Panc1 (cell line): ENCODE measurements around the gene SCD5. TPM values are rescaled to one million over a fixed set of nuclear protein-coding genes. Genes with fewer than 3 reads are reported as not detected.

Experiments used
- ATAC-seq: fragments of 200-7000 bp; cut with Tn5 transposase; 2 replicates; pipeline ENCODE4 v1.9.1; 2020; ENCODE audit warnings: mild to moderate bottlenecking, moderate library complexity
- BruUV-seq: library from RNA; stranded (reverse); fragments of 400-500 nt; replicated peaks from 2 replicates; lab custom pipeline; 2021; lab: Mats Ljungman, UMichigan
- CTCF ChIA-PET: fragments of 300-600 bp; sonication (Branson Sonifier 250); formaldehyde crosslinking; loops from one replicate; lab custom pipeline; 2022; ENCODE audit warnings: antibody characterized with exemption; lab: Charles Lee
- POLR2A ChIA-PET: fragments of 300-600 bp; sonication (Branson Sonifier 250); formaldehyde crosslinking; loops from one replicate; lab custom pipeline; 2022; ENCODE audit warnings: antibody characterized with exemption; lab: Charles Lee
- DNase-seq: peaks from one replicate; pipeline ENCODE4 v3.0.0-alpha.2; 2010; ENCODE audit warnings: low read depth, low spot score
- H3K27ac ChIP-seq: 2 replicates; pipeline ENCODE4 v1.5.1; 2011; ENCODE audit warnings: mild to moderate bottlenecking, low read length, inconsistent platforms
- H3K27me3 ChIP-seq: fragments of 200-500 bp; sonication (Bioruptor generic); 2 replicates; pipeline ENCODE4 v1.6.0; 2014; ENCODE audit warnings: low read length, inconsistent platforms; ENCODE audit not compliant: control insufficient read depth, insufficient read depth
- H3K36me3 ChIP-seq: fragments of 200-500 bp; sonication (Bioruptor generic); 2 replicates; pipeline ENCODE4 v1.5.1; 2014; ENCODE audit warnings: inconsistent platforms, mild to moderate bottlenecking, low read length, moderate library complexity; ENCODE audit not compliant: control insufficient read depth, insufficient read depth
- H3K4me1 ChIP-seq: 2 replicates; pipeline ENCODE4 v1.5.1; 2011; ENCODE audit warnings: inconsistent platforms, mild to moderate bottlenecking, low read length, moderate library complexity; ENCODE audit not compliant: control insufficient read depth, insufficient read depth
- H3K4me3 ChIP-seq, 2 experiments: 2 replicates each; pipeline ENCODE4 v1.5.1; 2011 to 2012; ENCODE audit warnings: low read depth in 2 of 2, low read length in 2 of 2, mild to moderate bottlenecking in 2 of 2, inconsistent platforms in 1 of 2, moderate library complexity in 1 of 2
- H3K9me3 ChIP-seq: fragments of 200-500 bp; sonication (Bioruptor generic); 2 replicates; pipeline ENCODE4 v1.5.1; 2014; ENCODE audit warnings: low read depth, mild to moderate bottlenecking, inconsistent platforms, low read length, moderate library complexity; ENCODE audit not compliant: control insufficient read depth, insufficient read depth
- CTCF ChIP-seq: fragments of 450-650 bp; IDR thresholded peaks from 2 replicates; pipeline ENCODE4 v1.5.1; 2017; ENCODE audit warnings: mild to moderate bottlenecking
- POLR2AphosphoS5 ChIP-seq: IDR thresholded peaks from 2 replicates; pipeline ENCODE4 v1.6.1; 2012; ENCODE audit warnings: mild to moderate bottlenecking, low read depth, low read length, moderate library complexity
- REST ChIP-seq, 2 experiments: IDR thresholded peaks; 2 replicates each; pipeline ENCODE4 v1.6.1; 2011 to 2012; ENCODE audit warnings: low read depth in 2 of 2, control low read depth in 1 of 2, low read length in 1 of 2, mild to moderate bottlenecking in 1 of 2, moderate library complexity in 1 of 2; ENCODE audit not compliant: insufficient read depth in 1 of 2
- SIN3A ChIP-seq: IDR thresholded peaks from 2 replicates; pipeline ENCODE4 v1.6.1; 2012; ENCODE audit warnings: low read depth, mild to moderate bottlenecking, low read length, moderate library complexity, borderline replicate concordance; ENCODE audit not compliant: insufficient read depth
- TCF7L2 ChIP-seq: IDR thresholded peaks from 2 replicates; pipeline ENCODE4 v1.6.1; 2011; ENCODE audit warnings: mild to moderate bottlenecking, low read depth, low read length, inconsistent platforms
- in situ Hi-C: cut with HindIII; loops from 2 replicates; pipeline ENCODE4 v1.10.0; 2016; ENCODE audit warnings: low sequenced_read_pairs, low pct_unique_long_range_greater_than_20kb
- intact Hi-C: fragments of 100-400 bp; cut with micrococcal nuclease; formaldehyde crosslinking; loops from one replicate; pipeline ENCODE4 v1.10.0; 2022; ENCODE audit not compliant: unreplicated experiment
- total RNA-seq: library from RNA; stranded (reverse); gene quantifications from one replicate; pipeline ENCODE4 v1.2.1, GENCODE V29; 2021; ENCODE audit not compliant: unreplicated experiment

SCD5 gene
- total RNA-seq, 1 experiment from 2014 or later: 2.0 TPM

DNA sequence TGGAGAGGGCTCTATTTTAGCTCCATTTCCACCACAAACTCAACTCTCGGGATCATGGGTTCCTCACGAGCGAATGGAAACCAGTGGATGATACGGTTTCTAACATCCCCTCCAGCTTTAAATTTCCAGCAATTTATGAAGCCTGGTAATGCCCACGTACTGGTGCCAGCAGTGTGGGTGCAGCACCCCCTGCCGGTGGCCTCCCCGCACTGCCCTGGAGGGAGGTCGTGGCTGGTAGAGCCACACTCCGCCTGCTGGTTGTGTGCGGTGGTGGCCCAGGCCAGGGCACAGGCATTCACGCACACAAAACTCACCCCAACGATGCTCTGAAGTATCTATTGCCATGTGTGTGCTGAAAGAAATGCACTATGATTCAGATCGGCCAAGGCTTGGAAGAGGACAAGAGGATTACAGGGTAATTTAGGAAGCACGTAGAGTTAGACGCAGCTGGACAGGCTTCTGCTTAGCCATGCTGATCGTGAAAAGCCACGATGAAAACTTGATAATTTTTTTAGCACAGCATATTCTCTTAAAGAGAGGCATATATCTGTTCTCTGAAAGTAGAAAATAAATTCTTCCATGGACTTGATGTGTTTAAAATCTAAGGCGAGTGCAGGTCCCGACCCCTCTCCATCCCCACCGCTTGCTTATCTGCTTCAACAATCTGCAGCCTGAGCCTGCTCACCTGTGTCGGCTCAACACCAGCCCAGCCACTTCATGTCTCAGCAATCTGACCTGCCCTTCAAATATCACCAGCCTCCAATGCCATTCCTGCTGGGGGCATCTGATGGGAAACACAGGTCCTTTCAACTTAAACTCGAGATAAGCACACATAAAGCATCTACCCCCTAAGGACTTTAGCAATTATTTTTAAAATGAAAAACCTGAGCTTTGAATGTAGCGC is 59.1 kb downstream of the SCD5 start:
- DNase-seq (peak; percentile 12), ATAC-seq (peak; percentile 99)
- no peak overlapping the region for H3K4me3 ChIP-seq
- H3K36me3 ChIP-seq: no peaks in the 10 kb centered on the region
- BruUV-seq: no TSS peak
- no peaks in the 10 kb centered on the region for H3K27me3 ChIP-seq
- POLR2A ChIA-PET: no interaction called here
- CTCF ChIA-PET: interaction anchor here (0.6 to 1.6 kb wide), 2 partner anchors 274 to 277 kb away, joined by 5 to 13 read pairs; no protein-coding TSS in a partner anchor
- intact Hi-C loops (no loop called here), in situ Hi-C loops (no loop called here)
- H3K27ac ChIP-seq: no peak overlapping the region
- H3K4me1 ChIP-seq: no peaks in the 10 kb centered on the region
- H3K9me3 ChIP-seq: no peaks in the 10 kb centered on the region
- TF ChIP-seq SIN3A (no peak), CTCF (peak; percentile 90)

GRCh38 chr4:82737354-82737753 is 61.2 kb downstream of the SCD5 start:
- in situ Hi-C loops (no loop called here), intact Hi-C loops (no loop called here)
- Histone ChIP-seq H3K4me3 (no peak overlapping the region), H3K27me3 (no peaks in the 10 kb centered on the region), H3K27ac (no peak overlapping the region), H3K36me3 (no peaks in the 10 kb centered on the region), H3K9me3 (no peaks in the 10 kb centered on the region), H3K4me1 (no peaks in the 10 kb centered on the region)
- no peak for DNase-seq
- ChIA-PET POLR2A (no interaction called here), CTCF (no interaction called here)
- TF ChIP-seq REST (IDR thresholded peaks at IDR 0.05; ENCODE audit: insufficient read depth in 1 of 2, low read depth in 2 of 2, low read length in 1 of 2) (no peak), POLR2AphosphoS5 (no peak), TCF7L2 (no peak), CTCF (no peak), SIN3A (no peak)
- no peak for ATAC-seq
- BruUV-seq: no TSS peak
